GM10266 (cell line): Measurements from ENCODE around the gene PHIP.

Source experiments
- DNase-seq: peaks from one replicate; pipeline ENCODE4 v3.0.0; 2012; ENCODE audit errors: extremely low spot score
- CTCF ChIP-seq: IDR thresholded peaks from 2 replicates; pipeline ENCODE4 v1.5.1; 2012; ENCODE audit warnings: mild to moderate bottlenecking, low read depth; ENCODE audit not compliant: control insufficient read depth, insufficient read depth; ENCODE audit errors: missing control alignments

Gene PHIP

GRCh38 chr6:78984225-78984950 is 93.7 kb downstream of the PHIP start:
- no peak for TF ChIP-seq CTCF
- no peak for DNase-seq

GRCh38 chr6:78967191-78967590 is 110.9 kb downstream of the PHIP start:
- no peak for DNase-seq
- TF ChIP-seq CTCF: no peak

GRCh38 chr6:78966542-78966941 is 111.5 kb downstream of the PHIP start:
- no peak for TF ChIP-seq CTCF
- no peak for DNase-seq

- TF ChIP-seq CTCF: no peak
Observed at GRCh38 chr6:78962448-78962847, 115.6 kb downstream of the PHIP start.

GRCh38 chr6:78954740-78955139 is 123.3 kb downstream of the PHIP start:
- DNase-seq: no peak
- TF ChIP-seq CTCF: no peak

More at GRCh38 chr6:78962448-78962847, 115.6 kb downstream of the PHIP start:
- no peak for DNase-seq

- no peak for DNase-seq
- no peak for TF ChIP-seq CTCF
Observed at GRCh38 chr6:78953798-78954197, 124.3 kb downstream of the PHIP start.

- no peak for DNase-seq
- TF ChIP-seq CTCF: no peak
Observed at GRCh38 chr6:78952362-78952761, 125.7 kb downstream of the PHIP start.
